ENCODE measurements around the gene TET1.

- TF ChIP-seq CTCF (IDR thresholded peaks at IDR 0.05) (no peak), POLR2A (IDR thresholded peaks at IDR 0.05) (no peak)
These were observed 23.2 kb upstream of the TET1 start for GRCh38 chr10:68536973-68537372.
